ENCODE data around the gene PEX10.

The PEX10 gene

GRCh38 chr1:2396476-2396875, 15.9 kb downstream of the PEX10 start:
- Mint-ChIP-seq H3K27me3 (no peaks in the 10 kb centered on the region), H3K4me3 (no peak overlapping the region), H3K9me3 (ENCODE audit: low read depth) (no peaks in the 10 kb centered on the region), H3K27ac (no peak overlapping the region), H3K4me1 (ENCODE audit: low read depth) (peaks cover 35% of the 10 kb centered on the region), H3K36me3 (peaks cover 3% of the 10 kb centered on the region)

DNA sequence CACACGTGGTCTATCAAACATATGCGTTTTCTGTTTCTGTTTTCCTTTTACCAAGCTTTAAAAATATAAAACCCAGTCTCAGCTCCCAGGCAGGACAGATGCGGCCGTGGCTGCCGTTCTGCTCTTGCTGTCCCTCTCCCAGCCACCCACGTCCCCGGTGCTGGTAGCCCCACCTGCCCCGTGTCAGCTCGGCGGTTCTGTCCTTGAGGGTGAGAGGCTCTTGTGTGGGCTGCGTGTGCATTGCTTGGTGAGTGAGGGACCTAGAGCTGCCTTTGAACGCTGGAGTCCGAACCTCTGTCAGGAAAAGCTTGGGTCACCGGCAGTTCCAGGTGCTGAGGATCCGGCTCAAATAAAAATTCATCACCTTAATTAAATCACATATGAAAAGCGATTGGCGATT, 16.3 kb downstream of the PEX10 start:
- no peaks in the 10 kb centered on the region for H3K27me3 Mint-ChIP-seq
- peaks cover 3% of the 10 kb centered on the region for H3K36me3 Mint-ChIP-seq
- H3K4me3 Mint-ChIP-seq, result no peak overlapping the region
- peaks cover 35% of the 10 kb centered on the region for H3K4me1 Mint-ChIP-seq (ENCODE audit: low read depth)
- no peaks in the 10 kb centered on the region for H3K9me3 Mint-ChIP-seq (ENCODE audit: low read depth)
- H3K27ac Mint-ChIP-seq, result no peak overlapping the region

DNA sequence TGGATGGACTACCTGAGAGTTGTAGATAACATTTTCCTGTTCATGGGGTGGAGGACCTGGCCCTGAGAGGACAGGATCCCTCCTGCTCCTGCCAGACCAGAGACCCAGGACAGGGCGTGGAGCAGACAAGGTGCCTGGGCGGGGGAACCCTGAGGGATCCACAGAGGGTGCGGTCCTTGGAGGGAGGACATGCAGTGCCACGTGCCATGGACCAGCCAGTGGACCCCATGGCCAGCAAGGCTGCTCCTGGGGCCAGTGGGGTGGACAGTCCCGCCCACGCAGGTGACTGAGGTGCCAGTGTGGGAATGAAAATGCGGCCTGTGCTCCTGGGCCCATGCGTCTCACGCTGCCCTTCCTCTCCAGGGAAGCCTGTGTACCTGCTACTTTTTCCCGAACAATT, 17.1 kb downstream of the PEX10 start:
- Mint-ChIP-seq H3K27ac (no peak overlapping the region), H3K36me3 (peaks cover 3% of the 10 kb centered on the region), H3K9me3 (ENCODE audit: low read depth) (no peaks in the 10 kb centered on the region)

GRCh38 chr1:2394761-2395160, 17.6 kb downstream of the PEX10 start:
- Mint-ChIP-seq H3K27ac (peak overlapping the region; percentile 73), H3K27me3 (no peaks in the 10 kb centered on the region), H3K36me3 (peaks cover 3% of the 10 kb centered on the region), H3K9me3 (ENCODE audit: low read depth) (no peaks in the 10 kb centered on the region), H3K4me1 (ENCODE audit: low read depth) (peaks cover 34% of the 10 kb centered on the region), H3K4me3 (no peak overlapping the region)

More for the DNA sequence above, 17.1 kb downstream of the PEX10 start:
- Mint-ChIP-seq H3K4me3 (no peak overlapping the region), H3K27me3 (no peaks in the 10 kb centered on the region), H3K4me1 (ENCODE audit: low read depth) (peaks cover 33% of the 10 kb centered on the region)

DNA sequence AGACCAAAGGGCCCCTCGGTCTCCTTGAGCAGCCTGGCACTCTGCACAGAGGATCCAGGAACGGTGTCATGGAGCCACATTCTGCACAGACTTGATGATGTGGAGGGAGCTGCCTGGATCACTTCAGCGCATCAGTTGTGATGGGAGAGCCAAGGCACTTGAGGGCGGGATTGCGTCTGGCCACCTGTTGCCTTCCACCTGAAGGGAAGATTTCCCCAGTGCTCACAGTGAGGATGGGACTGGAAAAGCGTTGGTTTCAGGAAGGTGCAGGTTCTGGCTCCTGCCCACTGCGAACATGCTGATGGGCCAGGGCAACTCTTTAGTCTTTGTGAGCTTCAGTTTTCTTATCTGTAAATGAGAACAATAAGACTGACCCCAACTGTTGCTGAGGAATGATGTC, 18.1 kb downstream of the PEX10 start:
- H3K36me3 Mint-ChIP-seq, result peaks cover 2% of the 10 kb centered on the region
- no peaks in the 10 kb centered on the region for H3K9me3 Mint-ChIP-seq (ENCODE audit: low read depth)
- no peaks in the 10 kb centered on the region for H3K27me3 Mint-ChIP-seq
- H3K4me3 Mint-ChIP-seq, result peak overlapping the region; percentile 44
- peaks cover 31% of the 10 kb centered on the region for H3K4me1 Mint-ChIP-seq (ENCODE audit: low read depth)
- H3K27ac Mint-ChIP-seq, result no peak overlapping the region

DNA sequence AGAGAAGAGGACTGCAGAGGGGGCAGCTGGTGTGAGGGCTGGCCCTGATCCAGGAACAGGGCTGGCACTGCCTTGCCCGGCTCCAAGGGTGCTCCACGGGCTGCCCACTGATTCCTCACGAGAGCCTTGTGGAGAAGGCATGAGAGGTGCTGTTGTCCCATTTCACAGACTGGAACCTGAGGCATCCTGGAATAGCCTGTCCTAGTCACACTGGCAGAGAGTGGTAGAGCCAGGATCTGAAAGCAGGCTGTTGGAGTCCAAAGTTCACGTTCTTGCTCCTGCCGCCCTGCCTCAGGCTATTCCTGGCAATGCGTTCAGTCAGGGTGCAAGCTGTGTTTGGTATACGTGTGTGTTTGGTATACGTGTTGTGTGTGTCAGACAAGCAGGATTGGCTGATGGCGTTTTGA, 18.9 kb downstream of the PEX10 start:
- H3K27me3 Mint-ChIP-seq, result no peaks in the 10 kb centered on the region
- H3K36me3 Mint-ChIP-seq, result no peaks in the 10 kb centered on the region
- H3K27ac Mint-ChIP-seq, result peak overlapping the region; percentile 34
- peak overlapping the region; percentile 94 for H3K4me3 Mint-ChIP-seq
- H3K4me1 Mint-ChIP-seq (ENCODE audit: low read depth), result peaks cover 29% of the 10 kb centered on the region
- H3K9me3 Mint-ChIP-seq (ENCODE audit: low read depth), result no peaks in the 10 kb centered on the region

DNA sequence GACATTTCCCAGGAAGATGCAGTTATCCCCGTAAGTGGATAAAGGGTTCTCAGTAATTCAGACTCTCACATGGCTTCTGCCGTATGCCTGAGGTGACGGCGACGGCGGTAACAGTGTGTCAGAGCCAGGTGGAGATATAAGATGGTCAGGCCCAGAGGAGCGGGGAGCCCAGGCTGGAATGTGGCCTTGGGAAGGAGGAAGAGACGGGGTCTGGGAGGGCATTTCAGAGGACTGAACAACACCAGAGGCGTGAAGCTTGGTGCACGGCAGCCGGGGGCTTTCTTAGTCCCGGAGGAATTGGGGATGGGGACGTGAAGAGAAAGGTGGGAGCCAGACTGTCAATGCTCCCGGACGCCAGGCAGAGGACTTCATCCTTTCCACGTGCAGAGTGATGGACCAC, 19.7 kb downstream of the PEX10 start:
- Mint-ChIP-seq H3K27ac (peak overlapping the region; percentile 68), H3K27me3 (no peaks in the 10 kb centered on the region), H3K9me3 (ENCODE audit: low read depth) (no peaks in the 10 kb centered on the region), H3K4me3 (peak overlapping the region; percentile 94), H3K4me1 (ENCODE audit: low read depth) (peaks cover 29% of the 10 kb centered on the region), H3K36me3 (no peaks in the 10 kb centered on the region)

GRCh38 chr1:2391931-2392509, 20.3 kb downstream of the PEX10 start:
- Mint-ChIP-seq H3K36me3 (no peaks in the 10 kb centered on the region), H3K27ac (peak overlapping the region; percentile 68), H3K4me1 (ENCODE audit: low read depth) (peaks cover 29% of the 10 kb centered on the region), H3K9me3 (ENCODE audit: low read depth) (no peaks in the 10 kb centered on the region), H3K4me3 (peak overlapping the region; percentile 94), H3K27me3 (no peaks in the 10 kb centered on the region)

- H3K27me3 Mint-ChIP-seq, result no peaks in the 10 kb centered on the region
- no peaks in the 10 kb centered on the region for H3K9me3 Mint-ChIP-seq (ENCODE audit: low read depth)
- H3K4me3 Mint-ChIP-seq, result peak within 1 kb of the TSS; percentile 94
- peaks cover 29% of the 10 kb centered on the region for H3K4me1 Mint-ChIP-seq (ENCODE audit: low read depth)
- H3K36me3 Mint-ChIP-seq, result no peaks in the 10 kb centered on the region
- H3K27ac Mint-ChIP-seq, result peak within 1 kb of the TSS; percentile 68
Measured at GRCh38 chr1:2391041-2391930, 21.1 kb downstream of the PEX10 start, which contains the start of the genes MORN1 and RER1. Gene MORN1 (minus strand): TSS chr1:2391554. CDS start chr1:2391533, 21 bp downstream. Gene RER1 (plus strand): TSS chr1:2391841. CDS start chr1:2395791, 3,950 bp downstream.

- H3K27me3 Mint-ChIP-seq, result no peaks in the 10 kb centered on the region
- no peak overlapping the region for H3K27ac Mint-ChIP-seq
- H3K4me1 Mint-ChIP-seq (ENCODE audit: low read depth), result peaks cover 25% of the 10 kb centered on the region
- H3K9me3 Mint-ChIP-seq (ENCODE audit: low read depth), result no peaks in the 10 kb centered on the region
- H3K4me3 Mint-ChIP-seq, result peak overlapping the region; percentile 85
- H3K36me3 Mint-ChIP-seq, result no peaks in the 10 kb centered on the region
Measured at GRCh38 chr1:2389644-2390043, 22.7 kb downstream of the PEX10 start.

- H3K4me1 Mint-ChIP-seq (ENCODE audit: low read depth), result peaks cover 13% of the 10 kb centered on the region
- no peak overlapping the region for H3K4me3 Mint-ChIP-seq
- no peak overlapping the region for H3K27ac Mint-ChIP-seq
- H3K27me3 Mint-ChIP-seq, result no peaks in the 10 kb centered on the region
- no peaks in the 10 kb centered on the region for H3K36me3 Mint-ChIP-seq
- H3K9me3 Mint-ChIP-seq (ENCODE audit: low read depth), result no peaks in the 10 kb centered on the region
Measured at GRCh38 chr1:2388004-2388913, 24.1 kb downstream of the PEX10 start.

- Mint-ChIP-seq H3K27ac (no peak overlapping the region), H3K4me1 (ENCODE audit: low read depth) (peaks cover 3% of the 10 kb centered on the region), H3K27me3 (no peaks in the 10 kb centered on the region), H3K36me3 (no peaks in the 10 kb centered on the region), H3K4me3 (no peak overlapping the region), H3K9me3 (ENCODE audit: low read depth) (no peaks in the 10 kb centered on the region)
Measured at GRCh38 chr1:2386636-2387611, 25.4 kb downstream of the PEX10 start.

GRCh38 chr1:2385606-2386280, 26.6 kb downstream of the PEX10 start:
- no peaks in the 10 kb centered on the region for H3K36me3 Mint-ChIP-seq
- H3K4me1 Mint-ChIP-seq (ENCODE audit: low read depth), result peaks cover 3% of the 10 kb centered on the region
- no peaks in the 10 kb centered on the region for H3K27me3 Mint-ChIP-seq
- H3K4me3 Mint-ChIP-seq, result no peak overlapping the region
- H3K27ac Mint-ChIP-seq, result no peak overlapping the region
- H3K9me3 Mint-ChIP-seq (ENCODE audit: low read depth), result no peaks in the 10 kb centered on the region
